HEK293 (cell line): ENCODE data around the gene ST7.

Source experiments
- CTCF ChIP-seq: fragments of 450-650 bp; formaldehyde crosslinking; IDR thresholded peaks from 2 replicates; pipeline ENCODE4 v1.5.1; 2016; ENCODE audit warnings: missing biosample characterization, missing genetic modification characterization
- MYNN ChIP-seq: fragments of 450-650 bp; formaldehyde crosslinking; IDR thresholded peaks from 2 replicates; pipeline ENCODE4 v1.5.1; 2016; ENCODE audit warnings: missing biosample characterization, missing genetic modification characterization, borderline replicate concordance
- ZSCAN30 ChIP-seq: fragments of 450-650 bp; IDR thresholded peaks from 2 replicates; pipeline ENCODE4 v1.5.1; 2018; ENCODE audit warnings: missing biosample characterization, mild to moderate bottlenecking, missing genetic modification characterization, moderate library complexity
- TF ChIP-seq, protein P1 (sequence below): fragments of 450-650 bp; formaldehyde crosslinking; IDR thresholded peaks from 2 replicates; pipeline ENCODE4 v1.5.1; 2016; ENCODE audit warnings: missing biosample characterization, missing genetic modification characterization

- TF ChIP-seq CTCF (tag by site-specific recombination) (no peak), MYNN (tag by site-specific recombination) (no peak), ZSCAN30 (tag by site-specific recombination) (no peak)
- TF ChIP-seq, protein P1, sequence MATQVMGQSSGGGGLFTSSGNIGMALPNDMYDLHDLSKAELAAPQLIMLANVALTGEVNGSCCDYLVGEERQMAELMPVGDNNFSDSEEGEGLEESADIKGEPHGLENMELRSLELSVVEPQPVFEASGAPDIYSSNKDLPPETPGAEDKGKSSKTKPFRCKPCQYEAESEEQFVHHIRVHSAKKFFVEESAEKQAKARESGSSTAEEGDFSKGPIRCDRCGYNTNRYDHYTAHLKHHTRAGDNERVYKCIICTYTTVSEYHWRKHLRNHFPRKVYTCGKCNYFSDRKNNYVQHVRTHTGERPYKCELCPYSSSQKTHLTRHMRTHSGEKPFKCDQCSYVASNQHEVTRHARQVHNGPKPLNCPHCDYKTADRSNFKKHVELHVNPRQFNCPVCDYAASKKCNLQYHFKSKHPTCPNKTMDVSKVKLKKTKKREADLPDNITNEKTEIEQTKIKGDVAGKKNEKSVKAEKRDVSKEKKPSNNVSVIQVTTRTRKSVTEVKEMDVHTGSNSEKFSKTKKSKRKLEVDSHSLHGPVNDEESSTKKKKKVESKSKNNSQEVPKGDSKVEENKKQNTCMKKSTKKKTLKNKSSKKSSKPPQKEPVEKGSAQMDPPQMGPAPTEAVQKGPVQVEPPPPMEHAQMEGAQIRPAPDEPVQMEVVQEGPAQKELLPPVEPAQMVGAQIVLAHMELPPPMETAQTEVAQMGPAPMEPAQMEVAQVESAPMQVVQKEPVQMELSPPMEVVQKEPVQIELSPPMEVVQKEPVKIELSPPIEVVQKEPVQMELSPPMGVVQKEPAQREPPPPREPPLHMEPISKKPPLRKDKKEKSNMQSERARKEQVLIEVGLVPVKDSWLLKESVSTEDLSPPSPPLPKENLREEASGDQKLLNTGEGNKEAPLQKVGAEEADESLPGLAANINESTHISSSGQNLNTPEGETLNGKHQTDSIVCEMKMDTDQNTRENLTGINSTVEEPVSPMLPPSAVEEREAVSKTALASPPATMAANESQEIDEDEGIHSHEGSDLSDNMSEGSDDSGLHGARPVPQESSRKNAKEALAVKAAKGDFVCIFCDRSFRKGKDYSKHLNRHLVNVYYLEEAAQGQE (tag by site-specific recombination), result no peak
Observed at GRCh38 chr7:116985575-116985974, 32.3 kb downstream of the ST7 start.
